H1 (cell line): ENCODE measurements around the gene ARHGEF1. TPM values are rescaled to one million over a fixed set of nuclear protein-coding genes. Genes with fewer than 3 reads are reported as not detected.

Experiments
- CTBP2 ChIP-seq: IDR thresholded peaks from 2 replicates; pipeline ENCODE4 v1.7.0; 2011; ENCODE audit warnings: borderline replicate concordance, mild to moderate bottlenecking, moderate library complexity, mixed read lengths, low read length; ENCODE audit not compliant: insufficient read depth, insufficient read length
- E2F6 ChIP-seq: IDR thresholded peaks from 2 replicates; pipeline ENCODE4 v1.6.1; 2012; ENCODE audit warnings: inconsistent platforms
- EGR1 ChIP-seq: IDR thresholded peaks from 2 replicates; pipeline ENCODE4 v1.6.1; 2011; ENCODE audit warnings: low read depth, low read length, borderline replicate concordance
- FOSL1 ChIP-seq: IDR thresholded peaks from 2 replicates; pipeline ENCODE4 v1.6.1; 2011; ENCODE audit warnings: mild to moderate bottlenecking, low read depth, low read length, moderate library complexity; ENCODE audit not compliant: insufficient read depth
- MAFK ChIP-seq: IDR thresholded peaks from 2 replicates; pipeline ENCODE4 v1.6.1; 2012; ENCODE audit warnings: low read depth, mild to moderate bottlenecking, improper control_type of control experiment, low read length
- PHF8 ChIP-seq: fragments of 200-600 bp; sonication (generic); conservative IDR thresholded peaks from 2 replicates; pipeline ENCODE4 v1.7.1; 2012; ENCODE audit warnings: low read depth, mild to moderate bottlenecking, inconsistent platforms, low read length, moderate library complexity
- POLR2AphosphoS5 ChIP-seq: IDR thresholded peaks from 2 replicates; pipeline ENCODE4 v1.6.1; 2011; ENCODE audit warnings: low read depth, low read length
- SP2 ChIP-seq: IDR thresholded peaks from 2 replicates; pipeline ENCODE4 v1.6.1; 2012; ENCODE audit warnings: mild to moderate bottlenecking, low read length, inconsistent platforms
- polyA plus RNA-seq, 7 experiments: library from polyadenylated mRNA; depleted of rRNA in 3 of 7; stranded (reverse) in 5 of 7; unstranded in 2 of 7; fragments of >200 nt in 5 of 7; fragments of 200-250 nt in 2 of 7; gene quantifications; 1 replicate in 5 of 7; 2 replicates in 1 of 7; 4 replicates in 1 of 7; pipeline versions ENCODE4 v1.2.1 to v1.2.3, GENCODE V29; 2011 to 2013; ENCODE audit warnings: missing spikeins in 2 of 7, mixed read lengths in 2 of 7
- total RNA-seq: library from RNA; stranded (reverse); fragmentation: NEBNext Ultra II Directional; extraction: Animal tissue kit (Norgen Biotek cat#: 25700); gene quantifications from 2 replicates; pipeline ENCODE4 v1.2.1, GENCODE V29; 2021

The ARHGEF1 gene
- total and polyA plus RNA-seq, 2 of the 8 experiments (the other 6 are each of a cell fraction or from before 2014, with no cell fraction given): 23.0 to 49.0 TPM

GRCh38 chr19:41909706-41910105 is 26.7 kb downstream of the ARHGEF1 start (continued):
- TF ChIP-seq E2F6: no peak
- TF ChIP-seq PHF8: no peak
- TF ChIP-seq EGR1: no peak
- TF ChIP-seq SP2: no peak
- TF ChIP-seq MAFK: no peak
- TF ChIP-seq FOSL1: no peak
- no peak for TF ChIP-seq POLR2AphosphoS5
- no peak for TF ChIP-seq CTBP2
- TF ChIP-seq, all 59 proteins: peak for 0
